ENCODE data around the gene PGLYRP2. TPM values are rescaled to one million over a fixed set of nuclear protein-coding genes. Genes with fewer than 3 reads are reported as not detected.
A peak's percentile ranks its signal among the peaks of the same experiment; 100 is the strongest.

PGLYRP2 gene
- total and polyA plus RNA-seq, 9 of the 15 experiments (the other 6 are each of a cell fraction or from before 2014, with no cell fraction given) = not detected

DNA sequence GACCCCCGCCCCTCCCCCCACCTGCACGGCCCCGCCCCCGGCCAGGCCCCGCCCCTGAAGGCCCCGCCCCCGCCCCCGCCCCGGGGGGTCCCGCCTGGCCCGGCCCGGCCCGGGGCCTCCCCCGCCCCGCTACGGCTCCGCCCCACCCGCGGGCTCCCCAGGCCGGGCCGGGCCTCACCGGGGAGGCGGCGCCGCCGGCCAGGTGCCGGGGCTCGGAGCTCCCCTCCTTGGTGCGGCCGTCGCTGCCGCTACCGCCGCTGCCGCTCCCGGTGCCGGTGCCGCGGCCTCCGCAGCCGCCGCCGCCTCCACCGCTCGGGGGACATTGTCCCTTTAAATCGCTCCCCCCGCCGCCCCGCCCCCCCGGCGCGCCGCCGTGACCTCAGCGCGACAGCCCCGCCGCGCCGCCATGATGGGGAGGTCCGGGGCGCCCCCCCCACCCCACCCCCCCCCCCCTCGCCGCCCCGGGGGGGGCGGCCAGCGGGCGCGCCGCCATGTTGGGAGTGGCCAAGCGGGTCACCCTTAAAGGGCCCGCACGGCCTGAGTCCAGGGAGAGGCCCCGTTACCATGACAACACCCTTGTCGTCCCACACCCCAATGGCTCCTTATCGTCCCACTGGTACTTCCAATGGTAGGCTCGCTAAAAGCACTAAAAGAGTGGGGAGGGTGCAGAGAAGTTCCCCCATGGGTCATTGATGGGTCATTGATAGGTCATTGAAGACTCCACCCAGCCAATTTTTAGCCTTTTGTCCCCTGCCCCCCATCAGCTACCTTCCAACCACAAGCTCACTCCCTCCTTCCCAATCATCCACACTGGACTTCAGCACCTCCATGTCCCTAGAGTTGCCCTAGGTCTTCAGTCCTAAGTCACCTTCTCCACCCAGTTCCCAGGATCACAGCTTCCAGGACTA lies 29.4 kb downstream of the PGLYRP2 start, which contains the start of gene WIZ (continued):
- TF ChIP-seq, protein P1, sequence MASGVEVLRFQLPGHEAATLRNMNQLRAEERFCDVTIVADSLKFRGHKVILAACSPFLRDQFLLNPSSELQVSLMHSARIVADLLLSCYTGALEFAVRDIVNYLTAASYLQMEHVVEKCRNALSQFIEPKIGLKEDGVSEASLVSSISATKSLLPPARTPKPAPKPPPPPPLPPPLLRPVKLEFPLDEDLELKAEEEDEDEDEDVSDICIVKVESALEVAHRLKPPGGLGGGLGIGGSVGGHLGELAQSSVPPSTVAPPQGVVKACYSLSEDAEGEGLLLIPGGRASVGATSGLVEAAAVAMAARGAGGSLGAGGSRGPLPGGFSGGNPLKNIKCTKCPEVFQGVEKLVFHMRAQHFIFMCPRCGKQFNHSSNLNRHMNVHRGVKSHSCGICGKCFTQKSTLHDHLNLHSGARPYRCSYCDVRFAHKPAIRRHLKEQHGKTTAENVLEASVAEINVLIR (CRISPR knock-in tag; IDR thresholded peaks at IDR 0.05) = peak; percentile 71; the same call in 1 of the 2 replicates
- TF ChIP-seq, protein P2, sequence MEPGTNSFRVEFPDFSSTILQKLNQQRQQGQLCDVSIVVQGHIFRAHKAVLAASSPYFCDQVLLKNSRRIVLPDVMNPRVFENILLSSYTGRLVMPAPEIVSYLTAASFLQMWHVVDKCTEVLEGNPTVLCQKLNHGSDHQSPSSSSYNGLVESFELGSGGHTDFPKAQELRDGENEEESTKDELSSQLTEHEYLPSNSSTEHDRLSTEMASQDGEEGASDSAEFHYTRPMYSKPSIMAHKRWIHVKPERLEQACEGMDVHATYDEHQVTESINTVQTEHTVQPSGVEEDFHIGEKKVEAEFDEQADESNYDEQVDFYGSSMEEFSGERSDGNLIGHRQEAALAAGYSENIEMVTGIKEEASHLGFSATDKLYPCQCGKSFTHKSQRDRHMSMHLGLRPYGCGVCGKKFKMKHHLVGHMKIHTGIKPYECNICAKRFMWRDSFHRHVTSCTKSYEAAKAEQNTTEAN (CRISPR knock-in tag; IDR thresholded peaks at IDR 0.05) = no peak
- TF ChIP-seq HMG20A (CRISPR knock-in tag; conservative IDR thresholded peaks at IDR 0.05) (no peak), RUNX1 (IDR thresholded peaks at IDR 0.05; ENCODE audit: low read depth) (no peak), ADNP (tag; IDR thresholded peaks at IDR 0.05) (no peak)
- TF ChIP-seq, protein P3, sequence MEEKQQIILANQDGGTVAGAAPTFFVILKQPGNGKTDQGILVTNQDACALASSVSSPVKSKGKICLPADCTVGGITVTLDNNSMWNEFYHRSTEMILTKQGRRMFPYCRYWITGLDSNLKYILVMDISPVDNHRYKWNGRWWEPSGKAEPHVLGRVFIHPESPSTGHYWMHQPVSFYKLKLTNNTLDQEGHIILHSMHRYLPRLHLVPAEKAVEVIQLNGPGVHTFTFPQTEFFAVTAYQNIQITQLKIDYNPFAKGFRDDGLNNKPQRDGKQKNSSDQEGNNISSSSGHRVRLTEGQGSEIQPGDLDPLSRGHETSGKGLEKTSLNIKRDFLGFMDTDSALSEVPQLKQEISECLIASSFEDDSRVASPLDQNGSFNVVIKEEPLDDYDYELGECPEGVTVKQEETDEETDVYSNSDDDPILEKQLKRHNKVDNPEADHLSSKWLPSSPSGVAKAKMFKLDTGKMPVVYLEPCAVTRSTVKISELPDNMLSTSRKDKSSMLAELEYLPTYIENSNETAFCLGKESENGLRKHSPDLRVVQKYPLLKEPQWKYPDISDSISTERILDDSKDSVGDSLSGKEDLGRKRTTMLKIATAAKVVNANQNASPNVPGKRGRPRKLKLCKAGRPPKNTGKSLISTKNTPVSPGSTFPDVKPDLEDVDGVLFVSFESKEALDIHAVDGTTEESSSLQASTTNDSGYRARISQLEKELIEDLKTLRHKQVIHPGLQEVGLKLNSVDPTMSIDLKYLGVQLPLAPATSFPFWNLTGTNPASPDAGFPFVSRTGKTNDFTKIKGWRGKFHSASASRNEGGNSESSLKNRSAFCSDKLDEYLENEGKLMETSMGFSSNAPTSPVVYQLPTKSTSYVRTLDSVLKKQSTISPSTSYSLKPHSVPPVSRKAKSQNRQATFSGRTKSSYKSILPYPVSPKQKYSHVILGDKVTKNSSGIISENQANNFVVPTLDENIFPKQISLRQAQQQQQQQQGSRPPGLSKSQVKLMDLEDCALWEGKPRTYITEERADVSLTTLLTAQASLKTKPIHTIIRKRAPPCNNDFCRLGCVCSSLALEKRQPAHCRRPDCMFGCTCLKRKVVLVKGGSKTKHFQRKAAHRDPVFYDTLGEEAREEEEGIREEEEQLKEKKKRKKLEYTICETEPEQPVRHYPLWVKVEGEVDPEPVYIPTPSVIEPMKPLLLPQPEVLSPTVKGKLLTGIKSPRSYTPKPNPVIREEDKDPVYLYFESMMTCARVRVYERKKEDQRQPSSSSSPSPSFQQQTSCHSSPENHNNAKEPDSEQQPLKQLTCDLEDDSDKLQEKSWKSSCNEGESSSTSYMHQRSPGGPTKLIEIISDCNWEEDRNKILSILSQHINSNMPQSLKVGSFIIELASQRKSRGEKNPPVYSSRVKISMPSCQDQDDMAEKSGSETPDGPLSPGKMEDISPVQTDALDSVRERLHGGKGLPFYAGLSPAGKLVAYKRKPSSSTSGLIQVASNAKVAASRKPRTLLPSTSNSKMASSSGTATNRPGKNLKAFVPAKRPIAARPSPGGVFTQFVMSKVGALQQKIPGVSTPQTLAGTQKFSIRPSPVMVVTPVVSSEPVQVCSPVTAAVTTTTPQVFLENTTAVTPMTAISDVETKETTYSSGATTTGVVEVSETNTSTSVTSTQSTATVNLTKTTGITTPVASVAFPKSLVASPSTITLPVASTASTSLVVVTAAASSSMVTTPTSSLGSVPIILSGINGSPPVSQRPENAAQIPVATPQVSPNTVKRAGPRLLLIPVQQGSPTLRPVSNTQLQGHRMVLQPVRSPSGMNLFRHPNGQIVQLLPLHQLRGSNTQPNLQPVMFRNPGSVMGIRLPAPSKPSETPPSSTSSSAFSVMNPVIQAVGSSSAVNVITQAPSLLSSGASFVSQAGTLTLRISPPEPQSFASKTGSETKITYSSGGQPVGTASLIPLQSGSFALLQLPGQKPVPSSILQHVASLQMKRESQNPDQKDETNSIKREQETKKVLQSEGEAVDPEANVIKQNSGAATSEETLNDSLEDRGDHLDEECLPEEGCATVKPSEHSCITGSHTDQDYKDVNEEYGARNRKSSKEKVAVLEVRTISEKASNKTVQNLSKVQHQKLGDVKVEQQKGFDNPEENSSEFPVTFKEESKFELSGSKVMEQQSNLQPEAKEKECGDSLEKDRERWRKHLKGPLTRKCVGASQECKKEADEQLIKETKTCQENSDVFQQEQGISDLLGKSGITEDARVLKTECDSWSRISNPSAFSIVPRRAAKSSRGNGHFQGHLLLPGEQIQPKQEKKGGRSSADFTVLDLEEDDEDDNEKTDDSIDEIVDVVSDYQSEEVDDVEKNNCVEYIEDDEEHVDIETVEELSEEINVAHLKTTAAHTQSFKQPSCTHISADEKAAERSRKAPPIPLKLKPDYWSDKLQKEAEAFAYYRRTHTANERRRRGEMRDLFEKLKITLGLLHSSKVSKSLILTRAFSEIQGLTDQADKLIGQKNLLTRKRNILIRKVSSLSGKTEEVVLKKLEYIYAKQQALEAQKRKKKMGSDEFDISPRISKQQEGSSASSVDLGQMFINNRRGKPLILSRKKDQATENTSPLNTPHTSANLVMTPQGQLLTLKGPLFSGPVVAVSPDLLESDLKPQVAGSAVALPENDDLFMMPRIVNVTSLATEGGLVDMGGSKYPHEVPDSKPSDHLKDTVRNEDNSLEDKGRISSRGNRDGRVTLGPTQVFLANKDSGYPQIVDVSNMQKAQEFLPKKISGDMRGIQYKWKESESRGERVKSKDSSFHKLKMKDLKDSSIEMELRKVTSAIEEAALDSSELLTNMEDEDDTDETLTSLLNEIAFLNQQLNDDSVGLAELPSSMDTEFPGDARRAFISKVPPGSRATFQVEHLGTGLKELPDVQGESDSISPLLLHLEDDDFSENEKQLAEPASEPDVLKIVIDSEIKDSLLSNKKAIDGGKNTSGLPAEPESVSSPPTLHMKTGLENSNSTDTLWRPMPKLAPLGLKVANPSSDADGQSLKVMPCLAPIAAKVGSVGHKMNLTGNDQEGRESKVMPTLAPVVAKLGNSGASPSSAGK (IDR thresholded peaks at IDR 0.05) = no peak
- TF ChIP-seq, protein P4, sequence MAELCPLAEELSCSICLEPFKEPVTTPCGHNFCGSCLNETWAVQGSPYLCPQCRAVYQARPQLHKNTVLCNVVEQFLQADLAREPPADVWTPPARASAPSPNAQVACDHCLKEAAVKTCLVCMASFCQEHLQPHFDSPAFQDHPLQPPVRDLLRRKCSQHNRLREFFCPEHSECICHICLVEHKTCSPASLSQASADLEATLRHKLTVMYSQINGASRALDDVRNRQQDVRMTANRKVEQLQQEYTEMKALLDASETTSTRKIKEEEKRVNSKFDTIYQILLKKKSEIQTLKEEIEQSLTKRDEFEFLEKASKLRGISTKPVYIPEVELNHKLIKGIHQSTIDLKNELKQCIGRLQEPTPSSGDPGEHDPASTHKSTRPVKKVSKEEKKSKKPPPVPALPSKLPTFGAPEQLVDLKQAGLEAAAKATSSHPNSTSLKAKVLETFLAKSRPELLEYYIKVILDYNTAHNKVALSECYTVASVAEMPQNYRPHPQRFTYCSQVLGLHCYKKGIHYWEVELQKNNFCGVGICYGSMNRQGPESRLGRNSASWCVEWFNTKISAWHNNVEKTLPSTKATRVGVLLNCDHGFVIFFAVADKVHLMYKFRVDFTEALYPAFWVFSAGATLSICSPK (IDR thresholded peaks at IDR 0.05; ENCODE audit: borderline replicate concordance) = no peak
